Thyroid gland (tissue), 4 donors: ENCODE results near the gene CTNNA2. TPM values are rescaled to one million over a fixed set of nuclear protein-coding genes. Genes with fewer than 3 reads are reported as not detected.

Source experiments
- DNase-seq, 2 donors: peaks; one replicate each; pipeline ENCODE4 v3.0.0-alpha.2; 2019
- H3K27ac ChIP-seq, 3 donors: fragments of 200-600 bp; sonication (generic); 1 replicate in 2 of 3; 2 replicates in 1 of 3; pipeline ENCODE4 v1.5.1; 2016 to 2019; ENCODE audit warnings: mild to moderate bottlenecking in 1 of 3, moderate library complexity in 1 of 3
- H3K27me3 ChIP-seq: fragments of 200-600 bp; sonication (generic); one replicate; pipeline ENCODE4 v1.5.1; 2019
- H3K36me3 ChIP-seq, 2 donors: fragments of 200-600 bp; sonication (generic); one replicate each; pipeline ENCODE4 v1.5.1; 2016 to 2019
- H3K4me1 ChIP-seq, 2 donors: fragments of 200-600 bp; sonication (generic); one replicate each; pipeline ENCODE4 v1.5.1; 2017 to 2019
- H3K4me3 ChIP-seq, 3 donors: fragments of 200-600 bp; sonication (generic); replicated peaks in 1 of 3; 1 replicate in 2 of 3; 2 replicates in 1 of 3; pipeline ENCODE4 v1.5.1; 2016; ENCODE audit warnings: mild to moderate bottlenecking in 1 of 3
- H3K9me3 ChIP-seq: fragments of 200-600 bp; sonication (generic); one replicate; pipeline ENCODE4 v1.5.1; 2017
- CTCF ChIP-seq, 6 experiments: fragments of 200-600 bp in 3 of 6; fragments of 450-650 bp in 3 of 6; sonication (generic) in 3 of 6; IDR thresholded peaks; one replicate each; pipeline ENCODE4 v1.5.1; 2016 to 2019; ENCODE audit warnings: antibody characterized with exemption in 6 of 6, mild to moderate bottlenecking in 2 of 6, inconsistent platforms in 1 of 6, moderate library complexity in 1 of 6
- POLR2A ChIP-seq, 2 donors: fragments of 450-650 bp; IDR thresholded peaks; one replicate each; pipeline ENCODE4 v1.6.1; 2017; ENCODE audit warnings: antibody characterized with exemption in 2 of 2, mild to moderate bottlenecking in 2 of 2, moderate library complexity in 1 of 2
- WGBS, 2 donors: methylation state at CpG; one replicate each; pipeline ENCODE4 v1.1.5; 2017; 5-methylcytosine and 5-hydroxymethylcytosine counted together
- intact Hi-C: fragments of 100-400 bp; cut with DNase I; formaldehyde crosslinking; loops from one replicate; pipeline ENCODE4 v1.15.1; 2023
- total RNA-seq, 4 donors: library from RNA; depleted of rRNA; stranded (reverse); fragments of >200 nt; gene quantifications; one replicate each; pipeline ENCODE4 v1.2.3, GENCODE V29; 2016

CTNNA2 gene
- total RNA-seq, 4 donors from 2014 or later, result 0.13 to 0.44 (median 0.22) TPM; not detected in 1

DNA sequence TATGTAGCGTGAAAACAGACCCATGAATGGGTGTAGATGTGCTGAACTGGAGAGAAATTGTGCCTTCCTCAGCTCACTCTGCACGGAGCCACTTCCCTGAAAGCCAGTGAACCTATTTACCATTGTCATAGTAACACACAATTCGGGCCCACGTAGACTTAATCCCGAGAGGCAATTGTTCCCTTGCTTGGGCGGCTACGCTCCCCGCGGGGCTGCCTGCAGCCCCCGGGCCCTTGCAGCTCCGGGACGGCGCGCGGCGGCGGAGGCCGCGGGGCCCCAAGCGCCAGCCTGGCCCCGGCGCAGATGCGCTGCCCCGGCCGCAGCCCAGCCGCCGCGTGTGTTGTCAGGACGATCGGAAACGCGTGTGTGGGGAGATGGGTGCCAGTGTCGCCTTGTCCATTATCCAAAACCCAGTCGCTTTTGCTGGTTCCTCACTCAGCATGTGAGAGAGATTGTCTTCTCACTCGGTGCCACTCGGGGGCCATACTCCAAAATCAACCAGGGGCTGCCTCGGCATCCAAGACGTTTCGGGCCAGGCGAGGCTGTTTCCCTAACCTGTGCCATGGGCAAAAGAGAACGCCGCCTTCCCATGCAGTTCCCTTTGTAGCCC, 809.6 kb downstream of the CTNNA2 start:
- Histone ChIP-seq H3K27me3 (no peaks in the 10 kb centered on the region), H3K9me3 (no peaks in the 10 kb centered on the region), H3K27ac (no peak overlapping the region), H3K36me3 (no peaks in the 10 kb centered on the region), H3K4me3 (no peak overlapping the region), H3K4me1 (peaks cover 0 to 4% of the 10 kb centered on the region in 2 donors)
- intact Hi-C loops, result no loop called here
- TF ChIP-seq CTCF (IDR thresholded peaks at IDR 0.05) (no peak), POLR2A (IDR thresholded peaks at IDR 0.05) (no peak)
- no peak for DNase-seq
- 11 to 15% methylated on average over 21 to 40 of the region's 42 CpGs for WGBS, 2 donors

- no peak for DNase-seq
- peaks cover 0 to 4% of the 10 kb centered on the region in 2 donors for H3K4me1 ChIP-seq
- TF ChIP-seq POLR2A (IDR thresholded peaks at IDR 0.05), result no peak
- no peak for TF ChIP-seq CTCF (IDR thresholded peaks at IDR 0.05)
- no peaks in the 10 kb centered on the region for H3K9me3 ChIP-seq
- no peaks in the 10 kb centered on the region for H3K36me3 ChIP-seq
- H3K27ac ChIP-seq, result no peak overlapping the region
- no peak overlapping the region for H3K4me3 ChIP-seq
- H3K27me3 ChIP-seq, result no peaks in the 10 kb centered on the region
- intact Hi-C loops, result no loop called here
- 46 to 64% methylated on average over 14 of the region's 14 CpGs for WGBS, 2 donors
These were observed 810.1 kb downstream of the CTNNA2 start for GRCh38 chr2:80322958-80323357.

DNA sequence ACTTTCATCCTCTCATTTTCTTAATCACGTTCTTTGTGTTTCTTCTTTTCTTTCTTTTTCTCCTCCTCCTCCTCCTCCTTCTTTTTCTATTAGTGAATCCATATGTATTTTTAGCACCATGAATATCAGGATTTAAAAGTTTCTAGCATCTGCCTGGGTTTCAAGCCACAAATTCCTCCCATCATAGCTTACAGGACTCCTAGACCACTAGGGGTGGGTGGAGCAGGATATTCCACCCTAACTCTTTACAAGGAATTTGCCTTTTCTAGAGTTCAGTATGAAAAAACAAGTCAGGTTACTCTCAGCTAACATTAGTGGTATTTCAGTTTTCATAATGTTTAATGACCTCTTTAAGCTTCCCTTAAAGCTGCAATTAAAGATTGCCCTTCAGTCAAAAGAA, 810.8 kb downstream of the CTNNA2 start:
- Histone ChIP-seq H3K9me3 (no peaks in the 10 kb centered on the region), H3K27me3 (no peaks in the 10 kb centered on the region), H3K36me3 (no peaks in the 10 kb centered on the region), H3K27ac (no peak overlapping the region), H3K4me1 (peaks cover 0 to 4% of the 10 kb centered on the region in 2 donors), H3K4me3 (no peak overlapping the region)
- TF ChIP-seq POLR2A (IDR thresholded peaks at IDR 0.05) (no peak), CTCF (IDR thresholded peaks at IDR 0.05) (no peak)
- no peak for DNase-seq
- intact Hi-C loops, result no loop called here
- WGBS, 2 donors, result 76 to 81% methylated on average over 1 of the region's 1 CpG

GRCh38 chr2:80324525-80324924, 811.7 kb downstream of the CTNNA2 start:
- Histone ChIP-seq H3K27me3 (no peaks in the 10 kb centered on the region), H3K36me3 (no peaks in the 10 kb centered on the region), H3K27ac (no peak overlapping the region), H3K4me1 (peaks cover 0 to 4% of the 10 kb centered on the region in 2 donors), H3K4me3 (no peak overlapping the region), H3K9me3 (no peaks in the 10 kb centered on the region)
- intact Hi-C loops, result no loop called here
- WGBS, 2 donors, result 83 to 85% methylated on average over 3 of the region's 3 CpGs
- TF ChIP-seq CTCF (IDR thresholded peaks at IDR 0.05), result no peak
- no peak for TF ChIP-seq POLR2A (IDR thresholded peaks at IDR 0.05)
- DNase-seq, result no peak

DNA sequence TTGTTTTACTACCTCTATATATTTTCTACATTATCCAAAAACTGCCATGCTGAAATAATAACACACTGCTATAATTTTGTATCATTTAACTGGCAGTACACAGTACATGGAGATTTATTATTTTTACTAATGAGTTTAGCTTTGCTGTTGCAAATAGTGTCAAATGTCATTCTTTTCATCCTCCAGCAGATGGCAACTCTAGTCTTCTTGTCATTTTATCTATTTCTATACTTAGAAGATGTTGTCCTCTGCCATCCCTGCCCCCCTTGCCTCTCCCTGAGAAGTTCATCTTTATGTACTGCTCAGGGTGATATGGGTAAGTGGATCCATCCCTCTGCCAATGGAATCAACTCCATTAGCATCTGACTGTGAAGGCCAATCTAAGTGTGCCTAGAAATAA, 813.4 kb downstream of the CTNNA2 start:
- peak in 4 of 6 experiments; percentile 26 to 66 (median 53) for TF ChIP-seq CTCF (IDR thresholded peaks at IDR 0.05)
- no peak for TF ChIP-seq POLR2A (IDR thresholded peaks at IDR 0.05)

More for the DNA sequence above, 813.4 kb downstream of the CTNNA2 start:
- DNase-seq, result peak; percentile 8 to 13
- Histone ChIP-seq H3K27me3 (no peaks in the 10 kb centered on the region), H3K4me1 (peaks cover 0 to 4% of the 10 kb centered on the region in 2 donors), H3K36me3 (no peaks in the 10 kb centered on the region), H3K9me3 (no peaks in the 10 kb centered on the region), H3K27ac (no peak overlapping the region), H3K4me3 (no peak overlapping the region)
- intact Hi-C loops, result loop anchor here (5.0 kb wide), 1 partner anchor 176 kb away; no protein-coding TSS in a partner anchor
